ENCODE data around the gene SNAP47.

Gene SNAP47

GRCh38 chr1:227767401-227768124 is 32.3 kb downstream of the SNAP47 start:
- peaks cover 3% of the 10 kb centered on the region for H3K4me1 ChIP-seq (ENCODE audit: insufficient read depth, low read length, severe bottlenecking)
- H4K20me1 ChIP-seq (ENCODE audit: insufficient read depth, low read length) = no peaks in the 10 kb centered on the region
- no peaks in the 10 kb centered on the region for H3F3A ChIP-seq (ENCODE audit: insufficient read depth, low read length)
- H3K36me3 ChIP-seq (ENCODE audit: insufficient read depth, low read length) = peaks cover 27% of the 10 kb centered on the region
- H3K9me3 ChIP-seq (ENCODE audit: low read length) = no peaks in the 10 kb centered on the region
- H3K79me2 ChIP-seq (ENCODE audit: insufficient read depth, low read length) = no peaks in the 10 kb centered on the region
- H3K9me2 ChIP-seq (ENCODE audit: low read depth, low read length) = no peaks in the 10 kb centered on the region
- H3K9ac ChIP-seq (ENCODE audit: low read length) = no peak overlapping the region
- no peak overlapping the region for H3K4me3 ChIP-seq (ENCODE audit: low read depth, low read length, poor library complexity, severe bottlenecking)
- H3K27ac ChIP-seq (ENCODE audit: low read depth, low read length, poor library complexity, severe bottlenecking) = no peak overlapping the region
- no peak overlapping the region for H2AFZ ChIP-seq (ENCODE audit: low read length)
- TF ChIP-seq EZH2 (IDR thresholded peaks at IDR 0.05; ENCODE audit: borderline replicate concordance, low read length) = no peak
- no peak for TF ChIP-seq CTCF (IDR thresholded peaks at IDR 0.05; ENCODE audit: low read length)
- H3K27me3 ChIP-seq (ENCODE audit: insufficient read depth, low read length) = no peaks in the 10 kb centered on the region
- no peak overlapping the region for H3K4me2 ChIP-seq (ENCODE audit: low read length)

- no peak overlapping the region for H3K27ac ChIP-seq (ENCODE audit: low read depth, low read length, poor library complexity, severe bottlenecking)
- no peak overlapping the region for H3K4me3 ChIP-seq (ENCODE audit: low read depth, low read length, poor library complexity, severe bottlenecking)
- H3K79me2 ChIP-seq (ENCODE audit: insufficient read depth, low read length) = no peaks in the 10 kb centered on the region
- no peaks in the 10 kb centered on the region for H4K20me1 ChIP-seq (ENCODE audit: insufficient read depth, low read length)
- H3K4me1 ChIP-seq (ENCODE audit: insufficient read depth, low read length, severe bottlenecking) = no peaks in the 10 kb centered on the region
- TF ChIP-seq CTCF (IDR thresholded peaks at IDR 0.05; ENCODE audit: low read length) (no peak), EZH2 (IDR thresholded peaks at IDR 0.05; ENCODE audit: borderline replicate concordance, low read length) (no peak)
- H3K9ac ChIP-seq (ENCODE audit: low read length) = no peak overlapping the region
- H3K27me3 ChIP-seq (ENCODE audit: insufficient read depth, low read length) = no peaks in the 10 kb centered on the region
- H3K4me2 ChIP-seq (ENCODE audit: low read length) = no peak overlapping the region
- no peak overlapping the region for H2AFZ ChIP-seq (ENCODE audit: low read length)
- no peaks in the 10 kb centered on the region for H3F3A ChIP-seq (ENCODE audit: insufficient read depth, low read length)
- H3K9me3 ChIP-seq (ENCODE audit: low read length) = no peaks in the 10 kb centered on the region
- H3K9me2 ChIP-seq (ENCODE audit: low read depth, low read length) = no peaks in the 10 kb centered on the region
- peaks cover 27% of the 10 kb centered on the region for H3K36me3 ChIP-seq (ENCODE audit: insufficient read depth, low read length)
Observed at GRCh38 chr1:227768125-227768439, 32.8 kb downstream of the SNAP47 start.

- H3K27me3 ChIP-seq (ENCODE audit: insufficient read depth, low read length) = no peaks in the 10 kb centered on the region
- no peak overlapping the region for H2AFZ ChIP-seq (ENCODE audit: low read length)
- no peak overlapping the region for H3K4me2 ChIP-seq (ENCODE audit: low read length)
- H3K9me3 ChIP-seq (ENCODE audit: low read length) = no peaks in the 10 kb centered on the region
- H3K36me3 ChIP-seq (ENCODE audit: insufficient read depth, low read length) = peaks cover 27% of the 10 kb centered on the region
- no peaks in the 10 kb centered on the region for H3F3A ChIP-seq (ENCODE audit: insufficient read depth, low read length)
- no peaks in the 10 kb centered on the region for H3K4me1 ChIP-seq (ENCODE audit: insufficient read depth, low read length, severe bottlenecking)
- H3K27ac ChIP-seq (ENCODE audit: low read depth, low read length, poor library complexity, severe bottlenecking) = no peak overlapping the region
- H3K9ac ChIP-seq (ENCODE audit: low read length) = no peak overlapping the region
- H3K4me3 ChIP-seq (ENCODE audit: low read depth, low read length, poor library complexity, severe bottlenecking) = no peak overlapping the region
- no peaks in the 10 kb centered on the region for H4K20me1 ChIP-seq (ENCODE audit: insufficient read depth, low read length)
- TF ChIP-seq EZH2 (IDR thresholded peaks at IDR 0.05; ENCODE audit: borderline replicate concordance, low read length) (no peak), CTCF (IDR thresholded peaks at IDR 0.05; ENCODE audit: low read length) (no peak)
- no peaks in the 10 kb centered on the region for H3K79me2 ChIP-seq (ENCODE audit: insufficient read depth, low read length)
- H3K9me2 ChIP-seq (ENCODE audit: low read depth, low read length) = no peaks in the 10 kb centered on the region
Observed at GRCh38 chr1:227768640-227769039, 33.4 kb downstream of the SNAP47 start.

All from OCI-LY1 (cell line).